ENCODE results near the gene GOLGA8T.
"Not testable (repeated sequence)": the region's sequence is repeated elsewhere in the genome, so short reads cannot be mapped to it uniquely, and the experiment has no call there.

The GOLGA8T gene

DNA sequence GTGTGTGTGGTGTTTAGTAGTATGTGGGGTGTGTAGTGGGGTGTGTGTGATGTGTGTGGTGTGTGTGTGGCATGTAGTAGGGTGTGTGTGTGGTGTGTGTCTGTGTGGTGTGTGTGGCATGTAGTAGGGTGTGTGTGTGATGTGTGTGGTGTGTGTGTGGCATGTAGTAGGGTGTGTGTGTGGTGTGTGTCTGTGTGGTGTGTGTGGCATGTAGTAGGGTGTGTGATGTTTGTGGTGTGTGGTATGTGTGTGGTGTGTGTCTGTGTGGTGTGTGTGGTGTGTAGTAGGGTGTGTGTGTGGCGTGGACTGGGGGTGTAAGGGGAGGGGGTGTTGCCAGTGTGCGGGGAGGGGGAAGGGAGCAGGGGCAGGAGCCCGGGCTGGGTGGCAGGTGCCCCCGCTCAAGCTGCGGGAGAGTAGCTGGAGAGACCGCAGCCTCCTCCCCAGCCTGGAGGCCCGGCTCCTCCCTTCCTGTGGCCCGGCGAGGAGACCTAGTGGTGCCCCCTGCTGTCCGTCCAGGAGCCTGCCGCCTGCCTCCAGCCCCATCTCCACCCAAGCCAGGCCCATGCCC lies 38.3 kb downstream of the GOLGA8T start:
- H3K4me3 Mint-ChIP-seq, H3K27me3 Mint-ChIP-seq, H3K36me3 Mint-ChIP-seq, H3K4me1 Mint-ChIP-seq, H3K9me3 Mint-ChIP-seq, H3K27ac Mint-ChIP-seq: not testable (repeated sequence)
- DNase-seq (ENCODE audit: low spot score in 2 of 2) (peak in 1 of 2 donors; percentile 19), ATAC-seq (ENCODE audit: low read depth) (peak; percentile 40)

DNA sequence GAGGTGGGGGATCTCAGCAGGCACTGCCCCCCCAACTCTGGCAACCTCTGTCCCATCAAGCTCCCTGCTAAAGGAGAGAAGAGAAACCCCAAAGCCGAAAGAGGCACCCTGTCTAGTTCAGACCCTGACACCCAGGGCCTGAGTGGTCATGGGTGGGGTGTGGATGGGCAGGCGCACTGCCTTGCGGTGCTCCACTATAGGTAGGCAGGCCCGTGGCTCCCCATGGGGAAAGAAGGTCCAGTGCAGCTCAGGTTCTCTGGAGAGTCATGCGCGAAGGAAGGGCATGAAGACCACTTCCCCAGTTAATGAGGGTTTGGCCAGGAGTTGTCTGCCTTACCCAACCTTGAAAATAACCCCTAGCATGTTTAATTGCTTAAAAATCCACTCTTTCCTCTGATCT lies 40.4 kb downstream of the GOLGA8T start:
- H3K4me1 Mint-ChIP-seq; H3K9me3 Mint-ChIP-seq; H3K4me3 Mint-ChIP-seq; DNase-seq (ENCODE audit: low spot score in 2 of 2); ATAC-seq (ENCODE audit: low read depth); H3K36me3 Mint-ChIP-seq; H3K27ac Mint-ChIP-seq; H3K27me3 Mint-ChIP-seq: not testable (repeated sequence)

DNA sequence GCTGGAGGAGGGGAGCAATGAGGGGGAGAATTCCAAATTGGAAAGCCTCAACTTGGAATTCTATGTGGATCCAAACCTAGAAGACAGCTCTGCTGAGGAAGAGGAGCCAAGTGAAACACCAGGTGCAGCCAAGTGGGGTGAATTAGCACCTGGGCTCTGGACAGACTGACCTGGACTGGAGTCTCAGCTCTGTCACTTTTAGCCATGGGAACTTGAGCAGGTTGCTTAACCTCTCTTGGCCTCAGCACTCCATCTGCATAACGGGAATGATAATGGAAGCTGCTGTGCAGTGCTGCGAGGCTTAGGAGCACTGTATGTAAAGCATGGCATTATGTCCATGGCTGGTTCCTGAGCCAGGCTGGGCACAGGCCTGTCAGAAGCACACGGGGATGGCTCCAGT lies 41.8 kb downstream of the GOLGA8T start:
- H3K9me3 Mint-ChIP-seq; H3K27me3 Mint-ChIP-seq; ATAC-seq (ENCODE audit: low read depth); H3K4me1 Mint-ChIP-seq; H3K27ac Mint-ChIP-seq; DNase-seq (ENCODE audit: low spot score in 2 of 2); H3K4me3 Mint-ChIP-seq; H3K36me3 Mint-ChIP-seq: not testable (repeated sequence)

DNA sequence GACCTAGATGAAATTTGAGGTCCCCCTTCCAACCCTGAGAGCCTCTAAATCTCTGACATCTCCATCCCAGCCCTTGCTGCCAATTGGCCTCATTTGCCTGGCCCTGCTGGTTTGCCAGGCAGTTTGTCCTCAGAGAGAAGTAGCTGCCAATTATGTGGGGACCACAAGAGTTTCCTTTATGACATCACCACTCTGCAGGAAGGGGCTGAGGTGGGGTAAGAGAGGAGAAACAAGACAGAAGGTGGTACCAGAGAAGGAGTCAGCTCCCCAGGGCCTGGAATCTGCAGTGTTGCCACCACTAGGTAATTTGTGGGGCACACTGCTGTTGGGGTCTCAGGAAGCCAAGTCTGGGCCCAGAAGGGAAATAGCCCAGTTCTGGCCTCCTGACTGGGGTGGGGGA lies 45.0 kb downstream of the GOLGA8T start:
- H3K9me3 Mint-ChIP-seq; H3K27ac Mint-ChIP-seq; H3K36me3 Mint-ChIP-seq; H3K27me3 Mint-ChIP-seq; H3K4me1 Mint-ChIP-seq; DNase-seq (ENCODE audit: low spot score in 2 of 2); H3K4me3 Mint-ChIP-seq; ATAC-seq (ENCODE audit: low read depth): not testable (repeated sequence)

DNA sequence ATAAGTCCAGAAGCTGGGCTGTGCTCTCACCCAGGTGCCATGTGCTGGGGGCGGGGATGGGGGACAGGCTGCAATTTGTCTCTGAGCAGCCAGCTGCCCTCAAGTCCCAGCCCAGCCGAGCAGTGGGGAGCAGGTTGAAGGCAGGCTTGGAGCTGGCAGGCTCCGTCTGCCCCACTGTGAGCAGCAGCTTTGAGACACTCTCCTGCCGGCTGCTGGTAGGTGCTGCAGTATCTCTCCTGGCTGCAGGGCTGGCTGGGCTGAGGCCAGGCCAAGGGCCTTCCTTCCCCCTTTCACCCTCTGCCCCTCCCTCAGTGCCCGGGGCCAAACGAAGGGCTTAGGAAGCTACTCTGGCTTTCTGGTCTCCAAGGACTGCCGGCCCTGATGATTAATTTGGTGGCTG lies 50.6 kb downstream of the GOLGA8T start:
- not testable (repeated sequence) for H3K36me3 Mint-ChIP-seq; DNase-seq (ENCODE audit: low spot score in 2 of 2); H3K9me3 Mint-ChIP-seq; H3K4me1 Mint-ChIP-seq; ATAC-seq (ENCODE audit: low read depth); H3K27ac Mint-ChIP-seq; H3K27me3 Mint-ChIP-seq; H3K4me3 Mint-ChIP-seq

DNA sequence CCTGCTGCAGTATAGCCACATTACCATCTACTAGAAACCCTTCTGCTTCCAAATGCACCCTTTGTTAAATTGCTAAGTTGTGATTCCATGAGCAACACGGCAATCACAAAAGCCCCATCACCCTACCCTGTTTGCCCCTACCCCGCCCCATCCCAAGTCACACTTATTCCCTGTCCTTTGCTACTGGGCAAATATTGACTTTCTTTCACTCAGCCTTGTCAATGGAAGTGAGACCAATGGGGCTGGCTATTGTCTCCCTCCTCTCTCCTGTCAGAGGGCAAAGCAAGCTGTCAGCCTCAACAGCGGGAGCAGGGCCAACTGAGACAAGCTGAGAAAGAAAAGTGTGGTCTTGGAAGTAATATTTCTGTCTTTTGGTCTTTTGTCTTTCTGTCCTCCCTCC lies 52.6 kb downstream of the GOLGA8T start:
- not testable (repeated sequence) for H3K9me3 Mint-ChIP-seq; H3K27me3 Mint-ChIP-seq; ATAC-seq (ENCODE audit: low read depth); H3K36me3 Mint-ChIP-seq; H3K4me1 Mint-ChIP-seq; H3K4me3 Mint-ChIP-seq; DNase-seq (ENCODE audit: low spot score in 2 of 2); H3K27ac Mint-ChIP-seq

DNA sequence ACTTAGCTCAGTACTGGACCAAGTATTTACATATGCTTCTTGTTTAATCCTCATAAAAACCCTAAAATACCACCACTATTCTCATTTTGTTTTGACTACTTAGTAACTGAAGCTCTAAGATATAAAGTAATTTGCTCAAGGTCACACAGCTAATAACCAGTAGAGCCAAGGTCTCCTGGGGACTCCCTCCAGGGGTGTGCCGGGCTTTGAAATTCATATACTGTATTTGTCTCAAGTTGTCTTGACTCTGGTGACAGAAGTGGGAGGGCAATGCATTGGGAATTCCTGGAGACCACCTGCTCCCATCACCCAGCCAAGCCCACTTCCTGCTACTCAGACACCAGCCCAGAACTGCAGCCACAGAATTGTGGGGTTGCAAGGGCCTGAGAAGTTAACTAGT lies 54.9 kb downstream of the GOLGA8T start:
- not testable (repeated sequence) for H3K36me3 Mint-ChIP-seq; DNase-seq (ENCODE audit: low spot score in 2 of 2); H3K4me1 Mint-ChIP-seq; H3K4me3 Mint-ChIP-seq; H3K27ac Mint-ChIP-seq; H3K27me3 Mint-ChIP-seq; ATAC-seq (ENCODE audit: low read depth); H3K9me3 Mint-ChIP-seq

DNA sequence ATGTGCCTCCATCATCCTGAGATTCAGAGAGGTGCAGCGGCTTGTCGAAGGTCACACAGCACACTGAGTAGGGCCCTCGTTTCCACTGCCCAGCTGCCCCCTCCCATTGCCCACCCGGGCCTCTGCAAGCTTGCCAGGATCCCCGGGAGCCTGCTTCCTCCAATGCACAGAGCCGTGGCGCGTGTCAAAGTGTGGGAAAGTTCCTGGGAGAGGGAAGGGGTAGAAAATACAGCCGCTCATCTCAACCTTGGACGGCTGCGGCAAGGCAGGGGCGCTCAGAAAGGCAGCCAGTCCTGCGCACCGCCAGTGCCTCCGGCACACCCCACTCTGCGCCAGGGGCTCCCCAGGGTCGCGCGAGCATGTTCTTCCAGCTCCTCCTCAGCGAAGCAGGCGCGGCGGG lies 56.3 kb downstream of the GOLGA8T start:
- ATAC-seq (ENCODE audit: low read depth); H3K27ac Mint-ChIP-seq; H3K4me3 Mint-ChIP-seq; H3K4me1 Mint-ChIP-seq; DNase-seq (ENCODE audit: low spot score in 2 of 2); H3K9me3 Mint-ChIP-seq; H3K36me3 Mint-ChIP-seq; H3K27me3 Mint-ChIP-seq: not testable (repeated sequence)

DNA sequence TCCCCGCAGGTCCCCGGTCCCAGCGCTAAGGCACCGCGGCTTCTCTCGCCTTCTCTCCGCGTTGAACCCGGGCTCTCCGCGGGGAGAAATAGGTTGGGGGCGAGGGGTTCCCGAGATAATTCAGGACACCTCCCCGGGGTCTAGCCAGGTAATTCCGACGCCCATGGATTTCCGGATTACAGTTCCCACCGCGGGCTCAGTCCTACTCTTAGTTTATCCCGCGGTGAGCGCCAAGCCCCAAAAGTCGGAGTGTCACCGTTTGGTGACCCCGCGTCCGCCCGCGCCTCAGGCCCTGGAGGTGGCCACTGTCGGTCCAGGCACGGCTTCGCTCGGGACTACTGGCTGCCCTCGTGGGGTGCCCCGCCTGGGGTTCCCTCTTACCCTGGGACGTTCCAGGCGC lies 56.8 kb downstream of the GOLGA8T start:
- not testable (repeated sequence) for H3K36me3 Mint-ChIP-seq; H3K9me3 Mint-ChIP-seq; ATAC-seq (ENCODE audit: low read depth); H3K27me3 Mint-ChIP-seq; H3K27ac Mint-ChIP-seq; H3K4me1 Mint-ChIP-seq; DNase-seq (ENCODE audit: low spot score in 2 of 2); H3K4me3 Mint-ChIP-seq

DNA sequence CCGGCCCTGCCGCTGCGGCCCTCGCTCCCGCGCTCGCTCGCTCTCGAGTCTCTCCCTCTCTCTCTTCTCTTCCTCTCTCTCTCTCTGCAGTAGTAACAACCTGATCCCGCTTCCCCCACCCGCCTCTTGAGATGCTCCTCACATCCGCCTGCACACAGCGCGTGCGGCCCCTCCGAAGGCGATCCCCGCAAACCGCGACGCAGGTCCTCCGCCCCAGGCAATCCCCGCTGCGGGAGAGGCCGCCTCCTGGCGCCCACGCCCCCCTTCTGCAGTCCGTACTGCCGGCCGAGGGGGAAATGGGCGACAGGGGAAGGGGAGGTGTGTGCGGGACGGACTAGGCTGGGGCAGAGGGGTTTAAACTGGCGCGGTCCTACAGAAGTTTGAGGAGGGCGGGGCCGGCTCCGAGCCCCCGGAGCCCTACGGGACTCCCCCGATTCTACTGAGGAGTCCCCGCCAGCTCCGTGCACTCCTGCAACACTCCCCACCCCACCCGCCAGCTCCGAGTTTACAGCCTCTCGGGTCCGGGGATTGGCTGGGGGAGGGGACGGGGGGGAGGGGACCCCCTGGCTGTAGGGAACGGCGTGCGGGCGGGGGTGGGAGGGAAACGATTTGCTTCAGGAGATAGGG lies 57.4 kb downstream of the GOLGA8T start:
- not testable (repeated sequence) for DNase-seq (ENCODE audit: low spot score in 2 of 2); H3K27ac Mint-ChIP-seq; H3K4me1 Mint-ChIP-seq; H3K27me3 Mint-ChIP-seq; H3K9me3 Mint-ChIP-seq; H3K36me3 Mint-ChIP-seq; H3K4me3 Mint-ChIP-seq
- peak; percentile 43 for ATAC-seq (ENCODE audit: low read depth)

DNA sequence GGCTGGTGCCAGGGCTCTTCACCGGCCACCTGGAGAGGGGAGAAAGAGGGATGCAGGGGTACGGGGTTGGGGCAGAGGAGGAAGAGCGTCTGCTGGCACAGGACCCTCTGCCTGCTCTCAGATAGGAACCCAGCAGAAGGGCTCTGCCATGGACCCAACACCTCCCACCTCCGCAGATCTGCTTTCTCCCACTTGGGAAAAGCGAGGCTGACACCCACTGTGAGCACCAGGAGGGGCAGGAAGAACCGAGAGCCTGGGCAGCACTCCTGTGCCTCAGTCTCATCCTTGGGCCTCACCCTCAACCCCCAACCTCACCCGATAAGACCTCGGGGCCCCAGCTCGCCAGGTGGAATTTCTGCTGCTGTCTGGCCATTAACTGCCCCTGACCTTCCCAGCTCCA lies 58.0 kb downstream of the GOLGA8T start:
- H3K36me3 Mint-ChIP-seq; H3K9me3 Mint-ChIP-seq; H3K27ac Mint-ChIP-seq; H3K4me1 Mint-ChIP-seq; H3K27me3 Mint-ChIP-seq; DNase-seq (ENCODE audit: low spot score in 2 of 2); H3K4me3 Mint-ChIP-seq; ATAC-seq (ENCODE audit: low read depth): not testable (repeated sequence)

Measured in memory B cell (primary cell).